GM13977 (cell line): ENCODE results near the gene PHF3.

ENCODE experiments used
- DNase-seq: peaks from one replicate; pipeline ENCODE4 v3.0.0; 2012; ENCODE audit warnings: low spot score
- in situ Hi-C: fragments of 300-500 bp; cut with MboI; formaldehyde crosslinking; loops from one replicate; pipeline ENCODE4 v1.12.0; 2022; ENCODE audit warnings: low sequenced_read_pairs, low pct_unique_long_range_greater_than_20kb, mixed read lengths, inconsistent platforms; ENCODE audit not compliant: unreplicated experiment
- TF ChIP-seq, protein P1 (sequence below): IDR thresholded peaks from 2 replicates; pipeline ENCODE4 v1.5.1; 2012; ENCODE audit warnings: mild to moderate bottlenecking, control low read depth; ENCODE audit not compliant: insufficient read depth; ENCODE audit errors: extremely low read depth, missing control alignments

Gene PHF3, protein sequence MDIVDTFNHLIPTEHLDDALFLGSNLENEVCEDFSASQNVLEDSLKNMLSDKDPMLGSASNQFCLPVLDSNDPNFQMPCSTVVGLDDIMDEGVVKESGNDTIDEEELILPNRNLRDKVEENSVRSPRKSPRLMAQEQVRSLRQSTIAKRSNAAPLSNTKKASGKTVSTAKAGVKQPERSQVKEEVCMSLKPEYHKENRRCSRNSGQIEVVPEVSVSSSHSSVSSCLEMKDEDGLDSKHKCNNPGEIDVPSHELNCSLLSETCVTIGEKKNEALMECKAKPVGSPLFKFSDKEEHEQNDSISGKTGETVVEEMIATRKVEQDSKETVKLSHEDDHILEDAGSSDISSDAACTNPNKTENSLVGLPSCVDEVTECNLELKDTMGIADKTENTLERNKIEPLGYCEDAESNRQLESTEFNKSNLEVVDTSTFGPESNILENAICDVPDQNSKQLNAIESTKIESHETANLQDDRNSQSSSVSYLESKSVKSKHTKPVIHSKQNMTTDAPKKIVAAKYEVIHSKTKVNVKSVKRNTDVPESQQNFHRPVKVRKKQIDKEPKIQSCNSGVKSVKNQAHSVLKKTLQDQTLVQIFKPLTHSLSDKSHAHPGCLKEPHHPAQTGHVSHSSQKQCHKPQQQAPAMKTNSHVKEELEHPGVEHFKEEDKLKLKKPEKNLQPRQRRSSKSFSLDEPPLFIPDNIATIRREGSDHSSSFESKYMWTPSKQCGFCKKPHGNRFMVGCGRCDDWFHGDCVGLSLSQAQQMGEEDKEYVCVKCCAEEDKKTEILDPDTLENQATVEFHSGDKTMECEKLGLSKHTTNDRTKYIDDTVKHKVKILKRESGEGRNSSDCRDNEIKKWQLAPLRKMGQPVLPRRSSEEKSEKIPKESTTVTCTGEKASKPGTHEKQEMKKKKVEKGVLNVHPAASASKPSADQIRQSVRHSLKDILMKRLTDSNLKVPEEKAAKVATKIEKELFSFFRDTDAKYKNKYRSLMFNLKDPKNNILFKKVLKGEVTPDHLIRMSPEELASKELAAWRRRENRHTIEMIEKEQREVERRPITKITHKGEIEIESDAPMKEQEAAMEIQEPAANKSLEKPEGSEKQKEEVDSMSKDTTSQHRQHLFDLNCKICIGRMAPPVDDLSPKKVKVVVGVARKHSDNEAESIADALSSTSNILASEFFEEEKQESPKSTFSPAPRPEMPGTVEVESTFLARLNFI (N-terminal part only)

DNA sequence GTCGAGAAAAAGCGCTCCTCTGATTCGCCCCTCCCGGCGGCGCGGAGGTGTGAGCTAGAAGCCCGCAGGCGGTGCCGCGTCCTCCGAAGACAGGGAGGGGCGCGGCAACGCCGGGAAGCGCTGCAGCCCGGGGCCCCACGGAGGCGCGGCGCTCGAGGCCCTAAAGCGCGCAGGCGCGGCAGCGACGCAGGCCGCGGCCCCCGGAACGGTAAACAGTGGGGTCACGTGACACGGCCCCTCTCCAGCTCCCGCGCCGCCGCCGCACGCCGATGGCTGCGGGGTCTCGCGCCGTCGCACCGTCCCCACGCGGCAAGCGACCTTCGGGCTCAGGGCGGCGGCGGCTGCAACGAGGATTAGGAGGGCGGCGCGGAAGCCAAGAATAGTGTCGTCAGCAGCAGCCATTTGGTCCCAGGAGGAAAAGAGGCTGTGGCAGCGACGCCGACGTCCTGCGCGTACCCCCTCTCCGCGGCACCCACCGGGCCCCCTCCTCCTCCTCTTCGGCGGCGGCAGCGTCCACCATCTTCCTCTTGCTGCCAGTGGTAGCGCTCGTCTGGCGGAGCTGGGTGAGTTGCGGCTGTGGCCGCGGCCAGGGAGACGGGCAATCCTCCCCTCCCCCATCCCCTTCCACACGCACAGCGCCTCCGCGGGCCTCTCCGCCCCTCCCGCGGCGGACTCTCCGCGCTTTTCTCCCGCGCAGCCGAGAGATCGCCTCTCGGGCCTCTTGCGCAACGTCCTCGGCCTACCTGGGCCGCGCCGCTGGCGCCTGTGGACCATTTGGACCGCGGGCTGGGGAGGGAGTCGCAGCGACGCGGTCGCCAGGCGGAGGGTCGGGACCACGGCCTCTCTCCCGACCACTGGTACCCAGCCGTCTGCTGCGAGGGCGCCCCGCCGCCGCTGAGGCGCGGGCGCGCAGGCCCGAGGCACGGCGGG is at the start of gene PHF3:
PHF3 (plus strand) TSS at position 215 of the 930 bp plus-strand sequence. CDS start 10,750 bp downstream, outside the sequence.
- in situ Hi-C loops, result no loop called here
- TF ChIP-seq, protein P1, sequence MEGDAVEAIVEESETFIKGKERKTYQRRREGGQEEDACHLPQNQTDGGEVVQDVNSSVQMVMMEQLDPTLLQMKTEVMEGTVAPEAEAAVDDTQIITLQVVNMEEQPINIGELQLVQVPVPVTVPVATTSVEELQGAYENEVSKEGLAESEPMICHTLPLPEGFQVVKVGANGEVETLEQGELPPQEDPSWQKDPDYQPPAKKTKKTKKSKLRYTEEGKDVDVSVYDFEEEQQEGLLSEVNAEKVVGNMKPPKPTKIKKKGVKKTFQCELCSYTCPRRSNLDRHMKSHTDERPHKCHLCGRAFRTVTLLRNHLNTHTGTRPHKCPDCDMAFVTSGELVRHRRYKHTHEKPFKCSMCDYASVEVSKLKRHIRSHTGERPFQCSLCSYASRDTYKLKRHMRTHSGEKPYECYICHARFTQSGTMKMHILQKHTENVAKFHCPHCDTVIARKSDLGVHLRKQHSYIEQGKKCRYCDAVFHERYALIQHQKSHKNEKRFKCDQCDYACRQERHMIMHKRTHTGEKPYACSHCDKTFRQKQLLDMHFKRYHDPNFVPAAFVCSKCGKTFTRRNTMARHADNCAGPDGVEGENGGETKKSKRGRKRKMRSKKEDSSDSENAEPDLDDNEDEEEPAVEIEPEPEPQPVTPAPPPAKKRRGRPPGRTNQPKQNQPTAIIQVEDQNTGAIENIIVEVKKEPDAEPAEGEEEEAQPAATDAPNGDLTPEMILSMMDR, result peak; percentile 9

DNA sequence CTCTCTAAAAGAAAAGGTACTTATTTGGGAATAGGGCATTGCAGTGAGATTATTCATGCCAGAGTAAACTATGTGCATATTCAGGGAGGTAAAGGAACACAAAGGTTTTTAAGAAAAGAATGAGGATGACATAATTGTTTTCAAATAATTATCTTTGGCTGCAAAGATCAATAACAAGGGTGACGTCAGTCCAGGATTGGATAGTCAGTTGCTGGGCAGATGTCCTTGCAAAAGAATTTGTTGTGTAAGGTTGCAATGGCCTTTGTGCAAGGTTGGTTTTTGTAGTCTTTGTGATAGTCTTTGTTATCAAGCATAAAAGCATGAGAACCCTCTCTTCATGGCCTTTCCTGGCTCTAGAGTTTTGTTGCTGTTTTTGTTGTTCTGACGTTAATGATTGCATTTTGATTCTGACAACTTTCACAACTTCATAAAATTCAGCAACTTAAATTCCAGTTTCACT is 45.6 kb upstream of the PHF3 start:
- DNase-seq, result no peak
- TF ChIP-seq, protein P1, result no peak
- in situ Hi-C loops, result loop anchor here (10.0 kb wide), 1 partner anchor 175 kb away; no protein-coding TSS in a partner anchor

More for the DNA sequence above, at the start of gene PHF3:
- DNase-seq, result peak; percentile 95

DNA sequence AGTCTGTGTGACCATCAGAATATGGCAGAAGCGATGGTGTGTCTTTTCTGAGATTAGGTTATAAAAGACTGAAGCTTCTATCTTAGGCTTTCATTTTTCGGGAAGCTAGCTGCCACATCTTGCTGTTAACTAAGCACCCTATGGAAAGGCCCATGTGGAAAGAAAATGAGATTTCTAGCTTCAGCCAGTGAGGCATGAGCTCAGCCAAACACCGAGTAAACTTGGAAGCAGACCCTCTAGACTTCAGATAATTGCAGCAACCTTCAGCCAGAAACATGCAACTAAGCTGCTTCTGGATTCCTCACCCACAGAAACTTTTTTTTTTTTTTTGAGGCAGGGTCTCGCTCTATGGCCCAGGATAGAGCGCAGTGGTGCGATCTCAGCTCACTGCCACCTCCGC is 42.7 kb upstream of the PHF3 start:
- in situ Hi-C loops, result loop anchor here (10.0 kb wide), 1 partner anchor 172 kb away; no protein-coding TSS in a partner anchor
- no peak for DNase-seq
- TF ChIP-seq, protein P1, result no peak

DNA sequence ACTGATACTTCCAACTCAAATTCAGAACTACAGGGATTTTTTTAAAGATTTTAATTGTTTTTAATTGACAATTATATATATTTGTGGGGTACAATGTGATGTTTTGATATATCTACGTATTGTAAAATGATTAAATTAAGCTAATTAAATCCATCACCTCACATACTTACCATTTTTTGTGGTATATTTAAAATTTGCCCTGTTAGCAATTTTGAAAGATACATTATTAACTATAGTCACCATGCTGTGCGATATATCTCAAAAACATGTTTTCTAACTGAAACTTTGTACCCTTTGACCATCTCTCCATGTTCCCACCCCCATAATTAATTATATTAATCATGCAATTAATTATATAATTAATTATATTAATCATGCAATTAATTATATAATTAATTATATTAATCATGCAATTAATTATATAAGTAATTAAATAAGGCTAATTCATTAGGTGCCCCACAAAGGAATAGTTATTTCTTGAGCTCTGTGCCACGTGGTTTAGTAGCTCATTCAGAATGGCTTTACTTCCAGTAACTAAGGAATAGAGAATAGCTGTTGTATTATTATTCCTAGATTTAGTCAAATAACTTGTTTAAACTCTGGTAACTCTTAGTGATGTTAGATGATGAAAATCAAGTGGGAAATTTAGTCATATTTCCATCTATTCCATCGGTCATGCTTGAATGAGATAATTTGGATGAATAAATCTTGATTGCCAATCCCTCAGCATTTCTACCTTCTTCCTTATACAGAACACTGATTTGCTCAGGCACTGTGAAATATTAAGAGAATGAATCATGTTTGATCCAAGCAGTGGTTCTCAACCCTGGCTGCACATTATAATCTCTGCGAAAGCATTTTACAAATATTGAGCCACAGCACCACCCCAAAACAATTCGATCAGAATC is 38.2 kb upstream of the PHF3 start:
- no peak for DNase-seq
- TF ChIP-seq, protein P1, result no peak
- in situ Hi-C loops, result loop anchor here (10.0 kb wide), 1 partner anchor 167 kb away; no protein-coding TSS in a partner anchor
